B cell (primary cell): ENCODE measurements around the gene USP9X. TPM values are rescaled to one million over a fixed set of nuclear protein-coding genes. Genes with fewer than 3 reads are reported as not detected.
A peak's percentile ranks its signal among the peaks of the same experiment; 100 is the strongest.

Experiments
- ATAC-seq: fragments of 200-7000 bp; cut with Tn5 transposase; one replicate; pipeline ENCODE4 v1.10.0; 2021; ENCODE audit warnings: low read depth, mild to moderate bottlenecking, moderate number of reproducible peaks, moderate library complexity
- CTCF ChIA-PET: fragments of 350-600 bp; sonication (Branson Sonifier 250); formaldehyde crosslinking; loops from one replicate; lab custom pipeline; 2021; ENCODE audit warnings: antibody characterized with exemption, inconsistent platforms; lab: Charles Lee
- POLR2A ChIA-PET: fragments of 350-600 bp; sonication (Branson Sonifier 250); formaldehyde crosslinking; loops from one replicate; lab custom pipeline; 2021; ENCODE audit warnings: antibody characterized with exemption; lab: Charles Lee
- DNase-seq: peaks from one replicate; pipeline ENCODE4 v3.0.0; 2013
- H2AFZ ChIP-seq: 2 replicates; pipeline ENCODE4 v1.6.1; 2012; ENCODE audit warnings: mild to moderate bottlenecking, low read depth, low read length; ENCODE audit not compliant: insufficient read depth, poor library complexity, severe bottlenecking
- H3K27ac ChIP-seq, 2 donors: 1 replicate in 1 of 2; 2 replicates in 1 of 2; pipeline ENCODE4 v1.5.1; 2012 to 2013; ENCODE audit warnings: low read length in 2 of 2, mild to moderate bottlenecking in 2 of 2, moderate library complexity in 1 of 2
- H3K27me3 ChIP-seq, 4 experiments: fragments of 200-600 bp in 1 of 4; sonication (generic) in 1 of 4; replicated peaks in 1 of 4; 1 replicate in 2 of 4; 2 replicates in 2 of 4; pipeline versions ENCODE4 v1.6.1 to v1.7.0; 2013 to 2016; ENCODE audit warnings: low read length in 3 of 4, mild to moderate bottlenecking in 2 of 4, mixed read lengths in 1 of 4, moderate library complexity in 1 of 4; ENCODE audit not compliant: insufficient read depth in 4 of 4, control insufficient read depth in 3 of 4; ENCODE audit errors: control extremely low read depth in 1 of 4
- H3K36me3 ChIP-seq, 2 experiments: replicated peaks in 1 of 2; 1 replicate in 1 of 2; 2 replicates in 1 of 2; pipeline versions ENCODE4 v1.6.1 to v1.7.1; 2013; ENCODE audit warnings: low read length in 1 of 2; ENCODE audit not compliant: insufficient read depth in 2 of 2, control insufficient read depth in 1 of 2; ENCODE audit errors: control extremely low read depth in 1 of 2, extremely low read depth in 1 of 2
- H3K4me1 ChIP-seq, 2 donors: fragments of 200-600 bp in 1 of 2; sonication (generic) in 1 of 2; 1 replicate in 1 of 2; 2 replicates in 1 of 2; pipeline versions ENCODE4 v1.5.1 to v1.6.1; 2013 to 2017; ENCODE audit warnings: low read length in 2 of 2; ENCODE audit not compliant: control insufficient read depth in 2 of 2, insufficient read depth in 2 of 2
- H3K4me2 ChIP-seq: replicated peaks from 2 replicates; pipeline ENCODE3; 2012; ENCODE audit warnings: mild to moderate bottlenecking, low read depth, low read length; ENCODE audit not compliant: poor library complexity, severe bottlenecking
- H3K4me3 ChIP-seq, 5 experiments: fragments of 200-600 bp in 1 of 5; sonication (generic) in 1 of 5; 1 replicate in 3 of 5; 2 replicates in 2 of 5; pipeline versions ENCODE4 v1.5.1 to v1.7.0; 2011 to 2016; ENCODE audit warnings: low read length in 4 of 5, mild to moderate bottlenecking in 4 of 5, low read depth in 2 of 5, control low read depth in 1 of 5, moderate library complexity in 1 of 5; ENCODE audit not compliant: insufficient read depth in 1 of 5; ENCODE audit errors: control extremely low read depth in 1 of 5, extremely low read depth in 1 of 5
- H3K79me2 ChIP-seq: fragments of 200-600 bp; sonication (generic); one replicate; pipeline ENCODE4 v1.6.0; 2016; ENCODE audit warnings: low read length; ENCODE audit not compliant: control insufficient read depth, insufficient read depth
- H3K9ac ChIP-seq: fragments of 200-600 bp; sonication (generic); 2 replicates; pipeline ENCODE4 v1.6.1; 2017; ENCODE audit warnings: mild to moderate bottlenecking, low read length, moderate library complexity
- H3K9me3 ChIP-seq, 3 donors: one replicate each; pipeline versions ENCODE4 v1.6.1 to v1.7.1; 2013; ENCODE audit warnings: low read length in 2 of 3; ENCODE audit not compliant: control insufficient read depth in 2 of 3, insufficient read depth in 1 of 3; ENCODE audit errors: control extremely low read depth in 1 of 3
- H4K20me1 ChIP-seq: 2 replicates; pipeline ENCODE4 v1.6.0; 2012; ENCODE audit warnings: mild to moderate bottlenecking, low read length; ENCODE audit not compliant: insufficient read depth, control insufficient read depth, poor library complexity, severe bottlenecking
- H3K27ac Mint-ChIP-seq: one replicate; pipeline ENCODE4 v1.8.0; 2021; ENCODE audit warnings: mixed read lengths
- H3K27me3 Mint-ChIP-seq: one replicate; pipeline ENCODE4 v1.8.0; 2021; ENCODE audit warnings: mixed read lengths
- H3K4me1 Mint-ChIP-seq: one replicate; pipeline ENCODE4 v1.8.0; 2021; ENCODE audit warnings: mixed read lengths
- H3K4me3 Mint-ChIP-seq: one replicate; pipeline ENCODE4 v1.8.0; 2021; ENCODE audit warnings: mixed read lengths
- H3K9me3 Mint-ChIP-seq: one replicate; pipeline ENCODE4 v1.8.0; 2022; ENCODE audit warnings: mixed read lengths; ENCODE audit not compliant: insufficient read depth
- EZH2 ChIP-seq: IDR thresholded peaks from 2 replicates; pipeline ENCODE4 v1.6.1; 2012; ENCODE audit warnings: borderline replicate concordance, low read depth, mild to moderate bottlenecking, moderate library complexity, low read length; ENCODE audit not compliant: insufficient read depth, poor library complexity, severe bottlenecking
- WGBS: methylation state at CpG from one replicate; pipeline ENCODE4 v1.1.5; 2013; ENCODE audit warnings: missing lambda C conversion rate; ENCODE audit not compliant: insufficient coverage; 5-methylcytosine and 5-hydroxymethylcytosine counted together
- intact Hi-C: fragments of 100-400 bp; cut with micrococcal nuclease; formaldehyde crosslinking; loops from one replicate; pipeline ENCODE4 v1.10.0; 2022
- polyA plus RNA-seq: library from polyadenylated mRNA; depleted of rRNA; stranded (reverse); fragments of >200 nt; gene quantifications from 2 replicates; pipeline ENCODE4 v1.2.3, GENCODE V29; 2012
- total RNA-seq, 2 donors: library from RNA; stranded (reverse); fragments of 120-200 nt in 1 of 2; gene quantifications; 1 replicate in 1 of 2; 2 replicates in 1 of 2; pipeline versions ENCODE4 v1.2.3 to v1.2.4, GENCODE V29; 2013 to 2022
- TF ChIP-seq, protein P1 (sequence below): fragments of 200-600 bp; IDR thresholded peaks from one replicate; pipeline ENCODE4 v1.8.0; 2022; ENCODE audit warnings: antibody characterized with exemption, mild to moderate bottlenecking

USP9X gene
- total and polyA plus RNA-seq, 2 donors (not counting 1 experiment from before 2014, with no cell fraction given) = 9.6 to 87.6 TPM

DNA sequence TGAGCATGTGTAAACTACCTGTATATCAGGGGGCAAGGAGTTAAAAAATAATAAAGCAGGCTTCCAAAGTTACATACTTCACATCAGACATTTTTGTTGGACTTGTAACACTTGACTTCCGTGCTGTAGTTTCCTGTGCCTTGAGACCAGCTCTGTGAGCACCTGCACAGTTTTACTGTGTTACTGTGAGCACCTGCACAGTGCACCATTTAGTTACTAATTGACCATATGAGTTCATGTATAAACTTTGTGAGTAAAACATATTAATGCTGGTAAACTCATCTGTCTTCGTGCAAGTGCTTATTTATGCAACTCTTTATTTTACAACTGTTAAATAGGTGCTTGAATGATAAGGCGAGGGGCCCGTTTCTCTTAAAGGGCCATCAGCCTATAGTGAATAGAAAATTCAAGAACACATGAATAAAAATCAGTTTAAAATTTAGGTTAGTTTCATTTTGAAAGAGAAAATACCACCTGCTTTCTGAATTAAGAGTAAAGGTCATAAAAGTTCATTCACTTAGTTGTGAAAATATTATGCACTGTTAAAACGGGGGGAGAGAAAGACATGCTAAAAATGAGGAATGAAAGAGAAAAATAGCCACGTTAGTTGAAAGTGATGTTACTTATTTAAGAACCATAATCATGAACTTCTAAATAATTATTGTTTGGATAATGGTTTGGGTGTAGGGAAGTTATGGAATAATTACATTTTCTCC lies 42.4 kb downstream of the USP9X start:
- H3K4me1 ChIP-seq = peaks cover 7 to 11% of the 10 kb centered on the region in 2 donors
- no peak overlapping the region for H3K9ac ChIP-seq
- Mint-ChIP-seq H3K4me1 (peaks cover 35% of the 10 kb centered on the region), H3K4me3 (no peak overlapping the region), H3K27ac (no peak overlapping the region), H3K9me3 (no peaks in the 10 kb centered on the region), H3K27me3 (no peaks in the 10 kb centered on the region)
- no peak overlapping the region for H3K4me3 ChIP-seq
- ATAC-seq (no peak), DNase-seq (no peak)
- no peak overlapping the region for H3K27ac ChIP-seq
- TF ChIP-seq EZH2 = no peak
- no peaks in the 10 kb centered on the region for H3K9me3 ChIP-seq
- H3K27me3 ChIP-seq = no peaks in the 10 kb centered on the region
- peaks cover 58% of the 10 kb centered on the region for H4K20me1 ChIP-seq
- intact Hi-C loops = no loop called here
- ChIA-PET CTCF (no interaction called here), POLR2A (no interaction called here)
- peaks cover 46% of the 10 kb centered on the region for H3K79me2 ChIP-seq
- no peak overlapping the region for H2AFZ ChIP-seq
- H3K4me2 ChIP-seq = peak overlapping the region; percentile 5
- peaks cover 5 to 23% of the 10 kb centered on the region in 2 experiments for H3K36me3 ChIP-seq
- no CpG with 5 or more reads among the region's 6 CpGs for WGBS

DNA sequence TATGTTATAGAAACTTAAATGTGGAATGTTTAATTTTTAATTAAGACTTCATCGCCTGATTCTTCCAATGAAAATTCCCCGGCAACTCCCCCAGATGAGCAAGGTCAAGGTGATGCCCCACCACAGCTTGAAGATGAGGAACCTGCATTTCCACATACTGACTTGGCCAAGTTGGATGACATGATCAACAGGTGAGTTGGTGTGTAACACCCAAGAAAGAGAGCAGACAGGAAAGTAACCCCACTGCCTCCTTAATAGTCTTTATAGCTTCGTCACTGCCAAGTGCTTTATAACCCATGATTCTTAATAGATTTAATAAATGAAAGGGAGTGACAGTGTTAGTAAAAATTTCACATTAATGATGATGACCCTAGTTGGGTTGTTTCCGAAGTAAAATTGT lies 43.7 kb downstream of the USP9X start:
- no peaks in the 10 kb centered on the region for H3K9me3 ChIP-seq
- Mint-ChIP-seq H3K4me1 (peaks cover 25% of the 10 kb centered on the region), H3K4me3 (no peak overlapping the region), H3K27ac (no peak overlapping the region), H3K9me3 (no peaks in the 10 kb centered on the region), H3K27me3 (no peaks in the 10 kb centered on the region)
- peaks cover 40% of the 10 kb centered on the region for H3K79me2 ChIP-seq
- TF ChIP-seq, protein P1, sequence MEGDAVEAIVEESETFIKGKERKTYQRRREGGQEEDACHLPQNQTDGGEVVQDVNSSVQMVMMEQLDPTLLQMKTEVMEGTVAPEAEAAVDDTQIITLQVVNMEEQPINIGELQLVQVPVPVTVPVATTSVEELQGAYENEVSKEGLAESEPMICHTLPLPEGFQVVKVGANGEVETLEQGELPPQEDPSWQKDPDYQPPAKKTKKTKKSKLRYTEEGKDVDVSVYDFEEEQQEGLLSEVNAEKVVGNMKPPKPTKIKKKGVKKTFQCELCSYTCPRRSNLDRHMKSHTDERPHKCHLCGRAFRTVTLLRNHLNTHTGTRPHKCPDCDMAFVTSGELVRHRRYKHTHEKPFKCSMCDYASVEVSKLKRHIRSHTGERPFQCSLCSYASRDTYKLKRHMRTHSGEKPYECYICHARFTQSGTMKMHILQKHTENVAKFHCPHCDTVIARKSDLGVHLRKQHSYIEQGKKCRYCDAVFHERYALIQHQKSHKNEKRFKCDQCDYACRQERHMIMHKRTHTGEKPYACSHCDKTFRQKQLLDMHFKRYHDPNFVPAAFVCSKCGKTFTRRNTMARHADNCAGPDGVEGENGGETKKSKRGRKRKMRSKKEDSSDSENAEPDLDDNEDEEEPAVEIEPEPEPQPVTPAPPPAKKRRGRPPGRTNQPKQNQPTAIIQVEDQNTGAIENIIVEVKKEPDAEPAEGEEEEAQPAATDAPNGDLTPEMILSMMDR = no peak
- no peak for TF ChIP-seq EZH2
- no CpG with 5 or more reads among the region's 4 CpGs for WGBS
- H3K4me2 ChIP-seq = no peak overlapping the region
- H3K27me3 ChIP-seq = no peaks in the 10 kb centered on the region
- peaks cover 4 to 8% of the 10 kb centered on the region in 2 donors for H3K4me1 ChIP-seq
- peaks cover 46% of the 10 kb centered on the region for H4K20me1 ChIP-seq
- no peak overlapping the region for H3K4me3 ChIP-seq
- peaks cover 5 to 25% of the 10 kb centered on the region in 2 experiments for H3K36me3 ChIP-seq
- POLR2A ChIA-PET = no interaction called here
- no peak for DNase-seq
- H3K27ac ChIP-seq = no peak overlapping the region
- H3K9ac ChIP-seq = no peak overlapping the region
- intact Hi-C loops = no loop called here
- no peak for ATAC-seq
- CTCF ChIA-PET = no interaction called here
- no peak overlapping the region for H2AFZ ChIP-seq
